Omental fat pad (tissue), 4 donors: ENCODE data around the gene TAC3. TPM values are rescaled to one million over a fixed set of nuclear protein-coding genes. Genes with fewer than 3 reads are reported as not detected.

Experiments used
- ATAC-seq: fragments of 150-250 bp; one replicate; pipeline ENCODE4 v1.9.1; 2016; ENCODE audit warnings: mild to moderate bottlenecking, moderate library complexity; ENCODE audit not compliant: low FRiP score
- DNase-seq: peaks from one replicate; pipeline ENCODE4 v3.0.0-alpha.2; 2019; ENCODE audit warnings: low spot score
- total RNA-seq, 4 donors: library from RNA; depleted of rRNA; stranded (reverse); fragments of >200 nt; gene quantifications; one replicate each; pipeline ENCODE4 v1.1.0, GENCODE V29; 2016
- TF ChIP-seq, protein P1 (sequence below), 3 donors: fragments of 450-650 bp; IDR thresholded peaks; one replicate each; pipeline ENCODE4 v1.5.1; 2016 to 2017; ENCODE audit warnings: antibody characterized with exemption in 3 of 3, mild to moderate bottlenecking in 3 of 3, moderate library complexity in 2 of 3

TAC3 gene
- total RNA-seq, 4 donors from 2014 or later, result not detected

DNA sequence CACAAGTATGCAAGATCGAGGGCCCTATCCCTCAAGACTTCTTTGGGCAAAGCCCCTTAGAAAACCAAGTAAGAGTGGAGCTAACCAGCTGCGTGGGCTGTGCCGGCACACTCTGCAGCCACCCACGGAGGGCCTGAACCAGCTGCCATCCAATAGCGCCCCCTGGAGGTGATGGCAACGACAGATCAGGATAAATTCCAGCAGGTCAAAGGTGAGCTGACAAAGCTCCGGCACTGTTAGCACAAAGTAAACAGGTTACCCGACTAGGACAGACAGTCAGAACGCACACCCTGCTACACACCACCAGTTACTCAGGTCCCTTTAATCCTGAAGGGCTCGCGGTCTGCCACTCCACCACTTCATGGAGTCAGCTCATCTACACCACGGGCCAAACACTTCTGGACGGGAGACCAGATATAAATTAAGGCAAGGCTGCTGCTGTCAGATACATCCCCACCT, 14.9 kb downstream of the TAC3 start:
- DNase-seq (peak; percentile 79), ATAC-seq (peak; percentile 50)

DNA sequence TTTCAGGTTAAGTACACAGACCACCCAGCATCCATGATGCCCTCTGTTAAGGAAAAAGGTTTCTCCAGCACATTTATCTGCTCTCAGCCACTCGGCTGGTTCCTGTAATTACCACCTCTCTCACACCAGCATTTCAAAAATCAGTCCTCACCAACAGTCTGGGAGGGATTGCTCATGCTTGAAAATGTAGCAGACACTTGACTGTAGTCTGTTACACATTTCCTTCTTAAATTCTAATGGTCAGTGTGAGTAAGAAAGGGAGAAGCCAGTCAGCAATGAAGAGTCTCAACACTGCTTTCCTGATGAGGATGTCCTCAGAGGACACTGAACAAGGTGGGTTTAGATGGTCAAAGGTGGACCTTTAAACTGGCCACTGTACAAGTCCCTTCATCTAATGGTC, 15.9 kb downstream of the TAC3 start:
- DNase-seq (no peak), ATAC-seq (no peak)
- TF ChIP-seq, protein P1, sequence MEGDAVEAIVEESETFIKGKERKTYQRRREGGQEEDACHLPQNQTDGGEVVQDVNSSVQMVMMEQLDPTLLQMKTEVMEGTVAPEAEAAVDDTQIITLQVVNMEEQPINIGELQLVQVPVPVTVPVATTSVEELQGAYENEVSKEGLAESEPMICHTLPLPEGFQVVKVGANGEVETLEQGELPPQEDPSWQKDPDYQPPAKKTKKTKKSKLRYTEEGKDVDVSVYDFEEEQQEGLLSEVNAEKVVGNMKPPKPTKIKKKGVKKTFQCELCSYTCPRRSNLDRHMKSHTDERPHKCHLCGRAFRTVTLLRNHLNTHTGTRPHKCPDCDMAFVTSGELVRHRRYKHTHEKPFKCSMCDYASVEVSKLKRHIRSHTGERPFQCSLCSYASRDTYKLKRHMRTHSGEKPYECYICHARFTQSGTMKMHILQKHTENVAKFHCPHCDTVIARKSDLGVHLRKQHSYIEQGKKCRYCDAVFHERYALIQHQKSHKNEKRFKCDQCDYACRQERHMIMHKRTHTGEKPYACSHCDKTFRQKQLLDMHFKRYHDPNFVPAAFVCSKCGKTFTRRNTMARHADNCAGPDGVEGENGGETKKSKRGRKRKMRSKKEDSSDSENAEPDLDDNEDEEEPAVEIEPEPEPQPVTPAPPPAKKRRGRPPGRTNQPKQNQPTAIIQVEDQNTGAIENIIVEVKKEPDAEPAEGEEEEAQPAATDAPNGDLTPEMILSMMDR (IDR thresholded peaks at IDR 0.05), result no peak

More for the DNA sequence above, 14.9 kb downstream of the TAC3 start:
- TF ChIP-seq, protein P1 (IDR thresholded peaks at IDR 0.05), result peak in 1 of 3 donors; percentile 54

DNA sequence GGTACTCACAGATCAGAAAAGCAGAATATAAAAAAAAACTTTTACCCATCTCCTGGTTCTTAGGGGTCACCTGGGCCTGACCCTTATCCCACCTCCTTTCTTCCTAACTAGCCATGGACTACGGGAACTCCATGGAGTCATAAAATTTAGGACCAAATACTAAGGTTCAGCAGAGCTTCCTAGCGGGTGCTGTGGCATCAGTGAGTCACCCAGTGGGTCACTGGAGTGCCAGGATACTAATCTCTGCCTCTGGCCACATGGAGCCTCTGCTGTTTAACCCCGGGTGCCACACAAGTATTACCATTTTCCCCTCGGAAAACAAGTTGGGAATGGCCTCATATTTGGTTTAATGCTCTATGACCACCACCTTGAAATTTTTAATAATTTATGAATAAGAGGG, 16.9 kb downstream of the TAC3 start:
- DNase-seq (no peak), ATAC-seq (no peak)
- TF ChIP-seq, protein P1 (IDR thresholded peaks at IDR 0.05), result no peak

DNA sequence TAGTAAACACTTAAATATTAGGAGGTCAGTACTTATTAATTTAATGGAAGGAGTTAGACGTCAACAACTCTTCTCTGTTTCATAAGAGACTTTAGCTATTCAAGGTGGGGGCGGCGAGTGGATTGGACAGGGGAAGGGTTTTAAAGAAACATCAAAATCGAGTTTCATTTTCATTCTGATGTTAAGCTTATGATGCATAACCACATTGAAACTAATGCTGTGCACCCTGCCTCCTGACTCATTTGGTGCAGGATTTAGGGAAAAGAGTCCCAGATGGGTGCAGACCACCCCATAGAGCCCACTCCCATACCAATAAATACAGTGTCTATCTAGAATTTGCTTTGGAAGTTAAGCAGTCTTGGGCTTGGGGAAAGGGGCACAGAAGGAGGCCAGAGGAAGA, 17.3 kb downstream of the TAC3 start:
- TF ChIP-seq, protein P1 (IDR thresholded peaks at IDR 0.05), result no peak
- ATAC-seq (no peak), DNase-seq (no peak)

DNA sequence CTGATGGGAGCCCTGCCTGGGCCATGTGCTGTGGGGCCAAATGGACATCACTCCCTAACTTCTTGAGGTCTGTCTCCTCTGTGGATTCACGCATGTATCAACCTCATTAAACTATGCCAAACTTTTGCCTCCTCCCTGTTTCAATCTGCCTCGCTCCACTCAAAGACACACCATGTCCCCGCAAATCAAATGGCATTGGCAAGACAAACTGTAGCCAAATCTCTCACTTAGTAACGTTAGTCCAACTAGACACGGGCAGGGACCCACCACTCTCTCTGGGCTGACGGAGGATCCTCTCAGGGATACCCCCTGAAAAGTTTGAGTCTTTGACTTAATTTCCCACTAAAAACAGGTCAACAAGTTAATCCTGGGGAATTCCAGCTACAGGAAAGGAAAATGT, 18.0 kb downstream of the TAC3 start:
- no peak for DNase-seq
- ATAC-seq, result no peak
- TF ChIP-seq, protein P1 (IDR thresholded peaks at IDR 0.05), result no peak

DNA sequence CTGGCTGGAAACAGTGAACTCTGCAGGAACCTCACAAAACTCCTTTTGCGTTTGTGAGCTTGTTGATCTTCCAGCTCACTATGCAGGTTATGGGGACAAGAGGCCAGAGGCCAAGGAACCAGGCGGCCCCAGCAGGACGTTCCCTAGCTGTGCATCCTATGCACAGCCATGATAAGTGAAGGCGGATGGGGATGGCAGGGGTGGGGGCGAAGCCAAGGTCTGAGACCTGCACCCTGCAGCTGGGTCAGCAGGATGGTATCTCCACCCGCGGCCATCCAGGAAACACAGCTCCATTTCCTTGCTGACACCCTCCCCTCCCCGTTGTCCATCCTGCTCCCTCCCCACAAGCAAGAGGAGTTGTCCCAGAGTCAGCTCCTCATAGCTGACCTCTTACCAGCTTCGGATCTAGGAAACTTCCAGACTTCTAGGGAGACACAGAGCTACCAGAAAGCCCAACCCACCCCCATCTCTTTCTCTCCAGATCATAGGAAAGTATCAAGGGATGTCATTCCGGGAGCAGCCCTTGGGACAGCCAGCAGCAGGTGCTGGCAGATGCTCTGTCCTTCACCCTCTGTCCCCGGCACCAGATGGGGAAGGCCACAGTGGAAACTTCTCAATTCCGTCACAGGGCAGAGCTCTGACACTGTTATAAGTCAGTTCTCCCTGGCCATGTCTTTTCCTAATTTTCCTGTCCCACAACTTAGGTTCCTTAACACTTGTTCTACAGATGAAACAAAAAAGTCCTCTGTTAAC, 19.4 kb downstream of the TAC3 start:
- TF ChIP-seq, protein P1 (IDR thresholded peaks at IDR 0.05), result no peak
- ATAC-seq (no peak), DNase-seq (no peak)

DNA sequence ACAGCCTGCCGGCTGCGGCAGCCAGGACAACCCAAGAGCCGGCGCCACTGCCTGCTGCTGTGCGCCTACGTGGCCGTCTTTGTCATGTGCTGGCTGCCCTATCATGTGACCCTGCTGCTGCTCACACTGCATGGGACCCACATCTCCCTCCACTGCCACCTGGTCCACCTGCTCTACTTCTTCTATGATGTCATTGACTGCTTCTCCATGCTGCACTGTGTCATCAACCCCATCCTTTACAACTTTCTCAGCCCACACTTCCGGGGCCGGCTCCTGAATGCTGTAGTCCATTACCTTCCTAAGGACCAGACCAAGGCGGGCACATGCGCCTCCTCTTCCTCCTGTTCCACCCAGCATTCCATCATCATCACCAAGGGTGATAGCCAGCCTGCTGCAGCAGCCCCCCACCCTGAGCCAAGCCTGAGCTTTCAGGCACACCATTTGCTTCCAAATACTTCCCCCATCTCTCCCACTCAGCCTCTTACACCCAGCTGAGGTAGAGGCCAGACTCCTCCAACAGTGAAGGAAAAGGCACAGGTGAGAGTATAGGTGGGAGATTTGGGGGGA, 20.3 kb downstream of the TAC3 start:
- DNase-seq (no peak), ATAC-seq (no peak)
- TF ChIP-seq, protein P1 (IDR thresholded peaks at IDR 0.05), result no peak
